Measurements from ENCODE around the gene ZMYND11.
A peak's percentile ranks its signal among the peaks of the same experiment; 100 is the strongest.

ZMYND11 gene

DNA sequence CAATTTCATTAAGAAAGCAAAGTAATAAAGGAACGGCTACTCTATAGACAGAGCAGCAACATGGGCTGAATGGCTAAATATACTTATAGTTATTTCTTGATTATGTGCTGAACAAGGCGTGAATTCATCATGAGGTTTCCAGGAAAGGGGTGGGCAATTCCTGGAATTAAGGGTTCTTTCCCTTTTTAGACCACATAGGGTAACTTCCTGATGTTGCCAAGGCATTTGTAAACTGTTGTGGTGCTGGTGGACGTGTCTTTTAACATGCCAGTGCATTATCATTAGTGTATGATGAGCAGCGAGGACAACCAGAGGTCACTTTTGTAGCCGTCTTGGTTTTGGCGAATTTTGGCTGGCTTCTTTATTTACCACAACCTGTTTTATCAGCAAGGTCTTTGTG lies 28.5 kb upstream of the ZMYND11 start:
- Histone ChIP-seq H3K4me3 (replicated peaks; ENCODE audit: low read depth, low read length) (no peak overlapping the region), H3K27me3 (replicated peaks; ENCODE audit: control insufficient read depth, insufficient read depth, low read length) (no peaks in the 10 kb centered on the region; the same call in 1 of the 2 replicates), H3K36me3 (ENCODE audit: control insufficient read depth, insufficient read depth, low read length) (no peaks in the 10 kb centered on the region)
- no peak for DNase-seq (ENCODE audit: extremely low read depth, insufficient read length)
- TF ChIP-seq, protein P1, sequence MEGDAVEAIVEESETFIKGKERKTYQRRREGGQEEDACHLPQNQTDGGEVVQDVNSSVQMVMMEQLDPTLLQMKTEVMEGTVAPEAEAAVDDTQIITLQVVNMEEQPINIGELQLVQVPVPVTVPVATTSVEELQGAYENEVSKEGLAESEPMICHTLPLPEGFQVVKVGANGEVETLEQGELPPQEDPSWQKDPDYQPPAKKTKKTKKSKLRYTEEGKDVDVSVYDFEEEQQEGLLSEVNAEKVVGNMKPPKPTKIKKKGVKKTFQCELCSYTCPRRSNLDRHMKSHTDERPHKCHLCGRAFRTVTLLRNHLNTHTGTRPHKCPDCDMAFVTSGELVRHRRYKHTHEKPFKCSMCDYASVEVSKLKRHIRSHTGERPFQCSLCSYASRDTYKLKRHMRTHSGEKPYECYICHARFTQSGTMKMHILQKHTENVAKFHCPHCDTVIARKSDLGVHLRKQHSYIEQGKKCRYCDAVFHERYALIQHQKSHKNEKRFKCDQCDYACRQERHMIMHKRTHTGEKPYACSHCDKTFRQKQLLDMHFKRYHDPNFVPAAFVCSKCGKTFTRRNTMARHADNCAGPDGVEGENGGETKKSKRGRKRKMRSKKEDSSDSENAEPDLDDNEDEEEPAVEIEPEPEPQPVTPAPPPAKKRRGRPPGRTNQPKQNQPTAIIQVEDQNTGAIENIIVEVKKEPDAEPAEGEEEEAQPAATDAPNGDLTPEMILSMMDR (IDR thresholded peaks at IDR 0.05; ENCODE audit: insufficient read depth, low read length, poor library complexity, severe bottlenecking): no peak

DNA sequence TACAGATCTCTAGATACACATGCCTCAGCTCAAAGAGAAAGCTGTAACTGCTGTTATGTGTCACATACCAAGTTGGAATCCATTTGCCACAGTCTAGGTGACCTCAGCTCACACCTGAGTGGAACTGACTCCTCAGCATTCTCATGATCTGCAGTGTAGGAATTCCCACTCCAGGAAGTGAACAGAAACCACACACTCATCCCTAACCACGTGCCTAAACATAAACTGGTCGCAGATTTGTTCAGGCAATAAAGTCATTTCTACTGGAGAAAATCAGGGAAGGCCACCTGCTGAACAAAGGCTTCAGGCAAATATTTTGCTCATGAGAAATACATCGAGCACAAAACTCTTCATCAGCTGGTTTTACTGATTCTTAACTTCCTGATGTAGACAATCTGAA lies 23.0 kb upstream of the ZMYND11 start:
- no peaks in the 10 kb centered on the region for H3K36me3 ChIP-seq (ENCODE audit: control insufficient read depth, insufficient read depth, low read length)
- DNase-seq (ENCODE audit: extremely low read depth, insufficient read length): no peak
- H3K27me3 ChIP-seq (replicated peaks; ENCODE audit: control insufficient read depth, insufficient read depth, low read length): no peaks in the 10 kb centered on the region; the same call in none of the 2 replicates
- TF ChIP-seq, protein P1 (IDR thresholded peaks at IDR 0.05; ENCODE audit: insufficient read depth, low read length, poor library complexity, severe bottlenecking): no peak
- no peak overlapping the region for H3K4me3 ChIP-seq (replicated peaks; ENCODE audit: low read depth, low read length)

DNA sequence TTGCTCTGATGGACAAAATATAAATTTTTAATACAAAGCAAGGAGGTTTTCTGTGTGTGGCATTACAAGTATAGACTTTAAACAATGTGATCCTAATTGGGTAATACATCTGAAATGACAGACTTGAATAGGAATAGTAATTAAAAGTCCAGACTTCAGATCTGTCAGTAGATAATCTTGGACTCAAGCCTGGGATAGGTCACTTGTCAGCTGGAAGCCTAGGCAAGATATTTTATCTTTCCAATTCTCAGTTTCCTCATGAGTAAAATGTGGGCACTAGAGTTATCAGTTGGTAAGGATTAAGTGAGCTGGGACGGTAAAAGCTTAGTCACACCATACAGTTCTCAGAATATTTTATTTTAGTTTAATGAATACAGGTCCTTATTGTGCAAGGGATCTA lies 10.4 kb upstream of the ZMYND11 start:
- H3K27me3 ChIP-seq (replicated peaks; ENCODE audit: control insufficient read depth, insufficient read depth, low read length): no peaks in the 10 kb centered on the region
- no peak for DNase-seq (ENCODE audit: extremely low read depth, insufficient read length)
- H3K36me3 ChIP-seq (ENCODE audit: control insufficient read depth, insufficient read depth, low read length): no peaks in the 10 kb centered on the region
- TF ChIP-seq, protein P1 (IDR thresholded peaks at IDR 0.05; ENCODE audit: insufficient read depth, low read length, poor library complexity, severe bottlenecking): no peak
- no peak overlapping the region for H3K4me3 ChIP-seq (replicated peaks; ENCODE audit: low read depth, low read length)

DNA sequence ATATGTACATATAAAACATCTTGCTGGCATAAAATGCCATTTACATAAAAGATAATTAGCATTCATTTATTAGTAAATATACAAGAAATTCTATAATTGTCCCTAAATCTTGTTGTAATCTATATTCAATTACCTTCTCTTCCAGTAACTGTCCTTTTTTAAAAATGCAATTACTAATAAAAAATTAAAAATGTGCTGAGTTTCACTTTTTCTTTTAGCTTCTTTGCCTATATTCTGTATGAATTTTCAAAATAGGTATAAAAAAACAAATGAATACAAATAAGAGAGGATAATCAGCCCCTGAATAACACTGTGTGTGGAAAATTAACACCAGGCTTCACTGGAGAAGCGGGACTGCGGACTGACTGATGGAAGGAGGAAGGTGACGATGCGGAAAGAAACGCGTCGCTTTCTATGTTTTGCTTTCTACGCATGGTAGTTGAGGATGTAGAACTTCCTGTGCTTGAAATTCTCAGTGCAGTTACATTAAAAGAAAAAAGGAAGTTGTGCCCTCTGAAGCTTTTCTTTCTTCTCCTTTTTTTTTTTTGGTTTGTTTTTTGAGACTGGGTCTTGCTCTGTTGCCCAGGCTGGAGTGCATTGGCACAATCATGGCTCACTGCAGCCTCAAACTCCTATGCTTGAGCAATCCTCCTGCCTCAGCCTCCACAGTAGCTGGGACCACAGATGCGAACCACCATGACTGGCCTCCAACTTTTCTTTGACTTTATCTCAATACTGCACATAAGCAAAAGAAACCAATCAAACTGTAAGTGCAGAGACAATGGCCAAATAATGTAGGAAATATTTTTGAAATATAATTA lies 7.4 kb upstream of the ZMYND11 start:
- Histone ChIP-seq H3K4me3 (replicated peaks; ENCODE audit: low read depth, low read length) (peak overlapping the region; percentile 45), H3K27me3 (replicated peaks; ENCODE audit: control insufficient read depth, insufficient read depth, low read length) (no peaks in the 10 kb centered on the region), H3K36me3 (ENCODE audit: control insufficient read depth, insufficient read depth, low read length) (no peaks in the 10 kb centered on the region)
- peak; percentile 51 for DNase-seq (ENCODE audit: extremely low read depth, insufficient read length)
- TF ChIP-seq, protein P1 (IDR thresholded peaks at IDR 0.05; ENCODE audit: insufficient read depth, low read length, poor library complexity, severe bottlenecking): no peak

DNA sequence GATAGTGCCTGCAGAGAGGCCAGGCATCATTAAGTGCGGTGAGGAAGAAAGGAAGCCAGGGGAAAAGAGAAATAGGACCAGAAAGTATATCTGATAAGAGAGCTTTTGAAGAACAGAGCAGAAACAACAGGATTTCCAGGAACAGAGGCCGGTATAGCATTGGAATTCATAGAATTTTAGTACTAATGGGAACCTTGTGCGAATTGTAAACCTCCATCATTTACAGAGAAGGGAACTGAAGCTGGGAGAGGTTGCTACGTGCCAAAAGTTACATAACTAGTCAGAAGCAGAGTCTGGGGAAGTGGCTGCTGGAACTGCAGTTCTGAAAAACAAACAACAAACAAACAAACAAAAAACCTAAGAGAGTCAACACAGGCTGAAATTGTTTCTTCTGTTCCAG lies 5.4 kb upstream of the ZMYND11 start:
- TF ChIP-seq, protein P1 (IDR thresholded peaks at IDR 0.05; ENCODE audit: insufficient read depth, low read length, poor library complexity, severe bottlenecking): no peak
- no peaks in the 10 kb centered on the region for H3K27me3 ChIP-seq (replicated peaks; ENCODE audit: control insufficient read depth, insufficient read depth, low read length)
- no peaks in the 10 kb centered on the region for H3K36me3 ChIP-seq (ENCODE audit: control insufficient read depth, insufficient read depth, low read length)
- DNase-seq (ENCODE audit: extremely low read depth, insufficient read length): no peak
- H3K4me3 ChIP-seq (replicated peaks; ENCODE audit: low read depth, low read length): no peak overlapping the region

Measured in GM06990 (cell line).